Measurements from ENCODE around the gene KRTAP10-9. TPM values are rescaled to one million over a fixed set of nuclear protein-coding genes. Genes with fewer than 3 reads are reported as not detected.
"Not testable (repeated sequence)": the region's sequence is repeated elsewhere in the genome, so short reads cannot be mapped to it uniquely, and the experiment has no call there.

The KRTAP10-9 gene, protein sequence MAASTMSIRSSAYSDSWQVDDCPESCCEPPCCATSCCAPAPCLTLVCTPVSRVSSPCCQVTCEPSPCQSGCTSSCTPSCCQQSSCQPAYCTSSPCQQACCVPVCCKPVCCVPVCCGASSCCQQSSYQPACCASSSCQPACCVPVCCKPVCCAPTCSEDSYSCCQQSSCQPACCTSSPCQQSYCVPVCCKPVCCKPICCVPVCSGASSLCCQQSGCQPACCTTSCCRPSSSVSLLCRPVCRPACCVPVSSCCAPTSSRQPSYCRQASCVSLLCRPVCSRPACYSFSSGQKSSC
- polyA plus RNA-seq (ENCODE audit: insufficient read length): not detected

DNA sequence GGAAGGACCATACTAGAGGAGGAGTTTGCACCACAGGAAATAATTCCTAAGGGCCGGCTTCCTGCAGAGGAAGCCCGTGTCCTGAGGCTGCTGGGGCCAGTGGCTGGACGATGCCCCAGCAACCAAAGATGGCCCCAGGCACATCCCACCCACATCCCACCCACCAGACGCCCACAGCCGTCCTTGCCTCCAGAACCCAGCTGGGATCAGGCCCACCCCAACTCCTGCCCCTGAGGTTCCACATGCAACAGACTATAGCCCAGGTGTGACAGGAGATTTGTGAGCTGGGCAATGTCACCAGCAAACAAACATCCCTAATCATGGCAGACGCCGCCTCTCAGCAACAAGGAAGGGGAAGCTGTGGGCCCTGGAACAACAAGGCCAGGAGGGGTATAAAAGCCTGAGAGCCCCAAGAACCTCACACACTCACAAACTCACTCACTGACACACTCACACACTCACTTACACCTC lies at the start of gene KRTAP10-9:
KRTAP10-9 (plus strand) TSS at position 421 of the 471 bp plus-strand sequence. CDS start 79 bp downstream, outside the sequence.
- DNase-seq (ENCODE audit: low read depth): no peak

DNA sequence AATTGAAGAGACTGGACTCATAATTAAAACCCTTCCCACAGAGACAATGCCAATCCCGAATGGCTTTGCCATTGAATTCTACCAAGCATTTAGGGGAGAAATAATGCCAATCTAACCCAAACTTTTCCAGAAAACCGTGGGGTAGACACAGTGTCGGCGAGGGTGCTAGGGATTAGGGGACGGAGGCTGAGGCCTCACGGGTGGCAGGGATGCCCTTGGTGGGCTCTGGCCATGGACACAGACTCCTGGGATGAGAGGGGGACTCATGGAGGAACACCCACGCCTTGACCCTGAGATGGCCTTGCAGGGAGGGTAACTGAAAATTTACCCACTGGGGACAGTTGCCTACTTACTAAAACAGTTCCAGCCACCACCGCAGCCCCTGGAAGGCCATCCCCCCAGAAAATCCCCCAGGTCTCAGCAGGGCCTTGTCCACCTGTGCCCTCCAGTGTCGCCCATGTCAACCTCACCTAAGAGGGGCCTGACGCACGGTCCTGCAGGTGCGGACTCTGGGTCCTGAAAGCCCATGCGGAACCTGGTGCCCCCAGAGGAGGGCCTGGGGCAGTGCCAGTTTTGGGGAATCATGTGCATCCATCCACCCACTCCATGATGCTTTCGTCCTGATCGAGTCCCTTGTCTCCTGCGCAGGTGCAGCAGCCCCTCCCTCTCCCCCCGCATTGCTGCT lies 48.4 kb upstream of the KRTAP10-9 start:
- DNase-seq (ENCODE audit: low read depth): no peak

DNA sequence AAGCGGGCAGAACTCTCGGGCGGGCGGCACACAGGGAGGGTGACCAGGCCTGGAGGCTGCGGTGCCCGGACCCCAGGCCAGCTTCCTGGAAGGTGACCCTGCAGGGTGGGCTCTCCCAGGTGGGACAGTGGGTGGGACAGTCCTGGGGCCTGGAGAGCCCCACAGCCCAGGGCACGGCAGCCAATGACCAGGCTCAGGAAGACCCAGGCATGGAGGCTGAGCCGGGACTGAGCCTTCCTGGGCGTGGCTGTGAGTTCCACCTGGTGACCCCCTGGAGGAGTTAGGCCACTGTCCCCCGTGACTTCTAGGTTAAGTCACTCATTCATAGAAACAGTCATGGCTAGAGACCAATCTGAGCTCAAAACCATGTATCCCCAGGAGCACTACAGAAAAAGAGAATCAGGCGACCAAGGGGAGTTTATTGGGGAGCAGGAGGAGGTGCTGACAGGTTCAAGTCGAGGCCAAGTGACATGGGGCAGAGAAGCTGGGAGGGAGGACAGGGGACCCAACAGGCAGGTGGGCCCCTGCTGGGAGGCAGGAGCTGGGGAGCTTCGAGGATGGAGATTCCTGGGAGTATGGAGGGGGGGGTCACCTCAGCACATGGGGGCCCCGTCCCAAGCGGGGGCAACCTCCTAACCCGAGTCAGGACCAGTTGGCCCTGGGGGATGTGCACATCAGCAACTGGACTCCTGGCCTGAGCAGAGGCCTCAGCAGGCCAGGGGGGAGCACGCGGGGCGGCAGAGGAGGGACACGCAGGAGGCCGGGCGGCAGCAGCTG lies 47.6 kb upstream of the KRTAP10-9 start:
- DNase-seq (ENCODE audit: low read depth): no peak

DNA sequence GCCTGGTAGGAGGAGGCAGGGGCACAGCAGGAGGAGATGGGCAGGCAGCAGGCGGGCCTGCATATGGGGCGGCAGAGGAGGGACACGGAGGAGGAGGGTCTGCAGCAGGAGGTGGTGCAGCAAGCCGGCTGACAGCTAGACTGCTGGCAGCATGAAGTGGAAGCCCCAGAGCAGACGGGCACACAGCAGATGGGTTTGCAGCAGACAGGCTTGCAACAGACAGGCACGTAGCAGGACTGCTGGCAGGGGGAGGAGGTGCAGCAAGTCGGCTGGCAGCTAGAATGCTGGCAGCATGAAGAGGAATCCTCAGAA lies 47.1 kb upstream of the KRTAP10-9 start:
- no peak for DNase-seq (ENCODE audit: low read depth)

DNA sequence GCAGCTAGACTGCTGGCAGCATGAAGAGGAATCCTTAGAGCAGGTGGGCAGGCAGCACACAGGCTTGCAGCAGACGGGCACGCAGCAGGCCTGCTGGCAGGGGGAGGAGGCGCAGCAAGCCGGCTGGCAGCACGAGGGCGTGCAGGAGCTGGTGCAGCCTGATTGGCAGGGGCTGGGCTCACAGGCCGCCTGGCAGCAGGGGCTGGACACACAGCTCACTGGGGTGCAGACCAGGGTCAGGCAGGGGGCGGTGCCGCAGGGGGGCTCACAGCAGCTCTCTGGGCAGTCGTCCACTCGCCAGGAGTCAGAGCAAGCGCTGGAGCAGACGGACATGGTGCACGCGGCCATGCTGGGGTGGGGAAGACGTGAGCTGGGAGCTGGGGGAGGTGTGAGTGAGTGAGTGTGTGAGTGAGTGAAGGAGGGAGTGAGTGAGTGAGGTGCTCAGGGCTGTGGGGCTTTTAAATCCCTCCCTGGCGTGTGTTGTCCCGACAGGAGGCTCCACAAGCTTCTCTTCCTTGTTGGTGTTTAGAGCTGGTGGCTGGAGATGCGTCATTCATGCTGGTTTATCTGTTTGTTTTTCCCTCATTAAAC lies 46.6 kb upstream of the KRTAP10-9 start, which contains the start of gene KRTAP10-5:
KRTAP10-5 (minus strand) TSS at position 374 of the 591 bp plus-strand sequence; CDS start at position 348, 26 bp downstream.
- DNase-seq (ENCODE audit: low read depth): not testable (repeated sequence)

DNA sequence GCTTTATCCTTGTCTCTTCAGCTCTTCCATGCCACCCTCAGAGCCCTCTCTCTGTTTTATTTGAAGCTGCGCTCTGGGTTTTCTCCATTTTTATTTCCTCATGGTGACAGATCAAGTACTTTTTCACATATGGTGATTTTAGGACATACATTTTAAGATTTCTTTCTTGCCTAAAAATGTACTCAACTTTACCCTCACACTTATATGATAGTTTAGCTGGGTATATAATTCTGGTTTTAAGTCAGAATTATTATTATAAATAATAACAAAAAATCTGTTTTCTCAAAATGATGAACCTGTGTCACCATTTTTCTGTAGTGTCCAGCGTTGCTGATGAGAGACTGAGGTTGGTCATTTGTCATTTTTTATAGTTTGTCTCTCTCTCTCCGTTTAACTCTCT lies 45.7 kb upstream of the KRTAP10-9 start:
- no peak for DNase-seq (ENCODE audit: low read depth)

DNA sequence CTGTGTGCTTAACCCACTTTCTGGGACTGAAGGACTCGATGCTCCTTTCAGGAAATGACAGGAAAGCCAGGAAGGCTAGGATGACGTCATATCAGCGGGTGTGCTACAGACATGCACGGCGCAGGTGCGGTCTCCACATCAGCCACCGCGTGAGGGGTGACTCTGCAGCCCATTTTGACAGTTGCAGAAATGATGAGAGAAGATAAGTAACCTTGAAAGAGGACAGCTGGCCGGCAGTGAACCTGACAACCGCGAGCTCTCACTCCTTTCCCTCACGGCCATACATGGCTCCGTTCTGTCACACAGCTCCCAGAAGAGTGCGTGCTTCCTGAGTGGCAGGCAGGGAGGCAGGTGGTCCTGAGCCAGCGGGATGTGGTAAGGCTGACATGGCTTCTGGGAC lies 44.8 kb upstream of the KRTAP10-9 start:
- DNase-seq (ENCODE audit: low read depth): no peak

DNA sequence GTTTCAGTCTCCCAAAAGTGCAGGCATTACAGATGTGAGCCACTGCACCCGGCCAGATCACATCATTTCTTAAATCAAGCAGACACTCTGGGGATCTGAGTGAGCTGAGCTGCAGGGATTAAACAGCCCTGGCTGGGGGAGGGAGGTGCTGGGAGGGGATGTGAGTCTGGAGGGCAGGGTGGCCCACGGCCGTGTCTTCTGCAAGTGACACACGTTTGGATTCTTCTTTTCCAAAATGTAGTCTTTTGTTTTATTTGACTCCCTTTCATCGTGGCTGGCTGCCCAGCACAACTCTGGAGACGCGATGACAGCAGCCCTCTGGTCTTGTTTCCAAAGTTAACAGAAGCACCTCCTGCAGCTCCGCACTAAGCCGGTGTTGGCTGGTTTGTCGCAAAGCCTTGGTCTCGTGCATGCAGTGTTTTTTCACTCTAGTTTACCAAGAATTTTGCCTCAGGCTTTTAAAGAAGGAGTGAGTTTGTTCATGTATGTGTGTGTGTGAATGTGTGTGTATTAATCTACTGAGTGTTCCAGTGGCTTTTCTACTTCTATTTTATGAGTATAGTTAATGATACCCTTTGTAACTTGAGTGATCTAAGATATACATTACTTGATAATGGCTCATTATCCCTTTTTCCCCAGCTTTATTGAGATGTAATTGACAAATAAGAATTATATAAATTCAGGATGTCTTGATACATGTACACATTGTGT lies 43.6 kb upstream of the KRTAP10-9 start:
- no peak for DNase-seq (ENCODE audit: low read depth)

DNA sequence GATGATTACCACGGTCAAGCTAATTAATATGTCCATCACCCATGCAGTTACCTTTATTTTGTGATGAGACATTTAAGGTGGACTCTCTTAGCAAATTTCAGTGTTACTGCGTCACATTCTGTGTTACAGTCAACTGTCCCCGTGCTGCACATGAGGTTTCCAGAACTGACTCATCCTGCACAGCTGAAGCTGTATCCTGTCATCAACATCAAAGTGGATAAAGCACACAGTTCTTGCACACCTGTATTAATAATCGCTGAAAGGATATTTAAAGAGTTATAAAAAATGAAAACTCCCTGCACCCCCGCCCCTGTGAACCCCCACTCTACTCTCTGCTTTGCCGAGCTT lies 43.1 kb upstream of the KRTAP10-9 start:
- no peak for DNase-seq (ENCODE audit: low read depth)

DNA sequence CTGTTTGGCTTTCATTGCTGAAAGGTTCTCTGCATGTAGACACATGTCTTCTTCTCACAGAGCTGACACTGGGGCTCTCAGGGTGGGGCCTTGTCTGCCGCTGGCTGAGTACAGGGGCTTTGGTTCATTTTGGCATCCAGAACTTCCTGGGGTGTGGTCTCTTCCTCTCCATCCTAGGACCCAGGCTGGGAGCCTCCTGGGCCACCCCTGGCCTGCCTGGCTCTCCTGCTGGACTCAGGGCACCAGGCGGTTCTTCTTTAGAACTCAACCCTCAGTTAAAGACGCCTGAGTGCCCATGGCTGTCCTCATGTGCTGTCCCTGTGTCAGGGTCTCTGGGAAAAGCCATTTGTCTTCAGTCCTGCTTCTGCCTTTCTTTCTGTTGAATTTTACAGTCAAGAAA lies 41.0 kb upstream of the KRTAP10-9 start:
- DNase-seq (ENCODE audit: low read depth): no peak

DNA sequence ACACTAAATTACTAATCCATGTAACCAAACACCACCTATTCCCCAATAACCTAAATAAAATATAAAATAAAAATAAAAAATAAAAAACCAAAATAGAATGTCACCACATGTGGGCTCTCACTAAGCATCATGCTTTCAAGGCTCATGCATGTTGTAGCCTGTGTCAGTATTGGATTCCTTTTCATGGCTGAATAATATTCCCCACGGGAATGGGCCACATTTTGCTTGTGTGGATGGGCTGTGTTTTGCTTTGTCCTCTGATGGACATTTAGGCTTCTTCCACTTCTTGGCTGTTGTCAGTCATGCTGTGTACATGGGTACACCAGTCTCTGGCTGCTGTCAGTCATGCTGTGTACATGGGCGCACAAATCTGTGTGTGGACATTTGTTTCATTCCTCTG lies 37.8 kb upstream of the KRTAP10-9 start:
- DNase-seq (ENCODE audit: low read depth): no peak

DNA sequence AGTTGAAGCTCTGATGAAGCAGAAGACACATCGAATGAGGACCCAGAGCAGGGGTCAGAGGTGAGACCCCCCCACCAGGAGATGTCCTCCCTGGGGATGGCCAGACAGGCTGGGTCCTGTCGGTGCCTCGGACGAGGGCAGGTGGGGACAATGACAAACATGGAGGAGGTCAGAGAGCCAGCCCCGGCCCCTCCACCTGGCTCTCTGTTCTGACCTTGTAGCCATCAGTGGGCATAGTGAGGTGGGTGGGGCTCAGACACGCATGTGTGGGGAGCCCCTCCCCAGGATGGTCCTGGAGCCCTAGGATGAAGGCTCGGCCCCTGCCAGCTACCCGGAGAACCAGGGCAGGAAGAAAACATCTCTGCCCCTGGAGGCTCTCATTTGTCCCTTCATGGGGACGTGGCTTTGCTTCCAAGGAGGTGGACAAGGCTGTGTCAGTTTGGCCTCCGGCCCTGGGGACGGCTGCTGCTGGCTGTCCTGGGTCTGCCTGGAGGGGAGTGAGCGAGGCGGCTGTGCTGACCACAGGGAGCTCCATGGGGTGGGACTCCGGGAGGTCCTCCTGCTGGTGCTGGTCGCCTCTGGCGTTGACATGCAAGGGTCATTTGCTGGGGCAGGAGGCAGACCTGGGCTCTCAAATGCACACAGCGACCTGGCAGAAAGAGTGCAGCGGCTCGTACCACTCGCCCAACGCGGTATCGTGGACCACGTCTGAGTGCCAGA lies 37.1 kb upstream of the KRTAP10-9 start:
- DNase-seq (ENCODE audit: low read depth): no peak

DNA sequence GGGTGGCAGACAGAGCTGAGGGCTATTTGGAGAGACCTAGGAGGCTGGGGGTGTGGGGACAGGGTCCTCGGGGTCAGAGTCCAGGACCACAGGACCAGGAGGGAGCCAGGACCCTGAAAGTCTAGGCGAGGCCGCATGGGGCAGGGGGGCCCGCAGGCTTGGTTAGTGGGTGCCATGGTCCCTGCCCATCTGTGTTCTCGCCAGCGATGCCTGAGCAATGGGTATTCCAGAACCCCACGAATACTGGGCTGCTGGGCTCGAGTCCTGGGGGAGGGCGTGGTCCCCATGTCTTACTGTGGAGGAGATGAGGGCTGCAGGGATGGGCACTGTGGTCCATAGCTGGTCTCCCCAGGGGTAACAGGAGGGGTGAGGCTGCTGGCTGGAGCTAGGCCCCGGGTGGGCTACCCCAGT lies 36.6 kb upstream of the KRTAP10-9 start:
- DNase-seq (ENCODE audit: low read depth): no peak

DNA sequence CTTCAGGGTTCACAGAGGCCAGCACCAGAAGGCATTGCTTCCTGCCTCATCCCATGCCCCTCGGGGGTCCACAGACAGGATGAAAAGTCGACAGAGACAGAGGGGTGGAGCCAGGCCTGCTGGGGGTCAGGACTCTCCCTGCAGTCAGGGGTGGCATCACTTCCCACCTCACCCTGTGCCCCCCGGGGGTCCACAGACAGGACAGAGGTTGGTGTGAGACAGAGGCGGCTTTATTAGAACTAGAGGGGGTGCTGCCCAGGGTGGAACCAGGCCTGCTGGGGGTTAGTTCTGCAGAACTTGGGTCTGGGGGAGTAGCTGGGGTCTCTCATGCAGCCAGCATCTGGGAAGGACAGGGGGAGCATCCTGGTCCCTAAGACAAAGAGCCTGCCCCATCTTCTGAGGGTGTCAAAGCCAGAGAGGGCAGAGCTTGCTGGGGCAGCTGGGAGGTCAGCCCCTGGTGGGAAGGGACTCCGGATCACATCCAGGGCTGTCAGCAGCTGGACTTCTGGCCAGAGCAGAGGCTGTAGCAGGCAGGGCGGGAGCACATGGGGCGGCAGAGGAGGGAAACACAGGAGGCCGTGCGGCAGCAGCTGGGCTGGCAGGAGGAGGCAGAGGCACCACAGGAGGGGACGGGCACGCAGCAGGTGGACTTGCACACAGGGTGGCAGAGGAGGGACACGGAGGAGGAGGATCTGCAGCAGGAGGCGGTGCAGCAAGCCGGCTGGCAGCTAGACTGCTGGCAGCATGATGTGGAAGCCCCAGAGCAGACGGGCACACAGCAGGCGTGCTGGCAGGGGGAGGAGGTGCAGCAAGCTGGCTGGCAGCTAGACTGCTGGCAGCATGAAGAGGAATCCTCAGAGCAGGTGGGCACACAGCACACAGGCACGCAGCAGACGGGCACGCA lies 35.7 kb upstream of the KRTAP10-9 start:
- DNase-seq (ENCODE audit: low read depth): not testable (repeated sequence)

DNA sequence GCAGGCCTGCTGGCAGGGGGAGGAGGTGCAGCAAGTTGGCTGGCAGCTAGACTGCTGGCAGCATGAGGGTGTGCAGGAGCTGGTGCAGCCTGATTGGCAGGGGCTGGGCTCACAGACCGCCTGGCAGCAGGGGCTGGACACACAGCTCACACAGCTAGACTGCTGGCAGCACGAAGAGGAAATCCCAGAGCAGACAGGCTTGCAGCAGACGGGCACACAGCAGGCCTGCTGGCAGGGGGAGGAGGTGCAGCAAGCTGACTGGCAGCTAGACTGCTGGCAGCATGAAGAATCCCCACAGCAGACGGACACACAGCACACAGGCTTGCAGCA lies 35.1 kb upstream of the KRTAP10-9 start:
- DNase-seq (ENCODE audit: low read depth): not testable (repeated sequence)

DNA sequence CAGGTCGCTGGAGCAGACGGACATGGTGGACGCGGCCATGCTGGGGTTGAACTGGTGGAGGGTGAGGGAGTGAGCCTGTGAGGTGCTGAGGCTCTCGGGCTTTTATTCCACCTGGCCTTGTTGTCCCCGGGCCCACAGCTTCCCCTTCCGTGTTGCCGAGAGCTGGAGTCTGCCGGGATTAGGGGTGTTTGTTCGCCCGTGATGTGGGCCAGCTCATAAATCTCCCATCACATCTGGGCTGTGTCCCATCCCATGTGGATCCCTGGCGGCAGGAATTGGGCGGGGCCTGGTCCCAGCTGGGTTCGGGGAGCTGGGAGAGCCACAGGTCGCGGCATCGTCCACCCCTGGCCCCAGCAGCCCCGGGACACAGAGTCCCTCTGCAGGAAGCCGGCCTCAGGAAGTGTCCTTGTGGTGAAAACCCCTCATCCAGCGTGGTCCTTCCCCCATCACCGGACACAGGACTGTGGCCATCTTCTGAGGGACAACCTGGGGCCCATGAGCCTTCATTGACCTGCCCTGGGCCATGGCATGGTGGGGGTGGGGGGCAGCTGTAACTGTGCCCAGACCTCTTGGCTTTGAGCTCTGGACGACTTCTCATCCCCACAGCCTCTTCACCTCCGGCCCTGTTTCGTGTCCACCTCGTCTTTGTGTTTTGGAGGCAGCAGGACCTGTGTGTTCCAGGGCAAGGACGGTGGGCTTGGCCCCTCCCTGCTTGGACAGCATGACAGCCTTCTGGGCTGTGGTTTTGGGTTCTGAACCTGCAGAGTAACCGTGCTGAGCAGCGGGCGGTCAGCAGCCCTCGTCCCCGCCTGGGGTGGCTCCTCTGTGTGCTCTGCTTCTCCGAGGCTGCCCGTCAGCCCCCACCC lies 34.2 kb upstream of the KRTAP10-9 start, which contains the start of gene KRTAP10-6:
KRTAP10-6 (minus strand) TSS at position 60 of the 866 bp plus-strand sequence; CDS start at position 39, 21 bp downstream.
- no peak for DNase-seq (ENCODE audit: low read depth)

DNA sequence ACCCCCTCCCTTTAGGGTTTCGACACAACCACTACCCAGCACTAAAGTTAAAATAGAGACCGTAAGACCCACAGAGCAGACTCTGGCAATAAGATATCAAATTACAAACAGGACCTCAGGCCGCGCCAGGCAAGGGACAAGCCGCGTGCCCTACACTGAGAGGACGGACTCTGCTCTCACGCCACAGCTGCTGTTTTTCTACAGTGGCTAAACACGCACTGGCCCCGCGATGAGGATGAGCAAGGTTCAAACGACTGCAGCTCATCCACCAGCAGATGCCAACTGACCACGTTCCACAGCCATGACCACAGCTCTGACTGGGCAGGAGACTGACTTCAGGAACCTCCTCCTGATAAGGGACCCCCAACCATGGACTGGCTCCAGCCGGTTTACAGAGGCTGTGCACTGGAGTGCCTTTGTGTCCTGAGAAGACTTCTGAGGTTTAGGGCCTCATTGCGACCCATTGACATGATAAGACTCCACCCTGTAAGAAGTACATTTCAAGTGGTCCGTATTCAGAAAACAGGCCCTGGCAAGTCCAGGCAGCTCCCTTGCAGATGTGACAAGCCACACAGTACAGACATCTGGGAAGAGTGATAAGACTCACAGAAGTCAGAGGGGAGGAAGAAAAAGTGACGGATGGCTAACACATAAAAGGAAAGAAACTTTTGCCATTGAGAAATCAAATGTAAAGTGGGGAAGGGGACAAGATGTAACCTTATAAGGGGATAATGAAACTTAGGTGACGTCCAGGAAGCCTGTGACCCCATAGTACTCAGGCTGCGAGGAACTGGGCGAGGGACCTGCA lies 33.1 kb upstream of the KRTAP10-9 start:
- DNase-seq (ENCODE audit: low read depth): no peak

DNA sequence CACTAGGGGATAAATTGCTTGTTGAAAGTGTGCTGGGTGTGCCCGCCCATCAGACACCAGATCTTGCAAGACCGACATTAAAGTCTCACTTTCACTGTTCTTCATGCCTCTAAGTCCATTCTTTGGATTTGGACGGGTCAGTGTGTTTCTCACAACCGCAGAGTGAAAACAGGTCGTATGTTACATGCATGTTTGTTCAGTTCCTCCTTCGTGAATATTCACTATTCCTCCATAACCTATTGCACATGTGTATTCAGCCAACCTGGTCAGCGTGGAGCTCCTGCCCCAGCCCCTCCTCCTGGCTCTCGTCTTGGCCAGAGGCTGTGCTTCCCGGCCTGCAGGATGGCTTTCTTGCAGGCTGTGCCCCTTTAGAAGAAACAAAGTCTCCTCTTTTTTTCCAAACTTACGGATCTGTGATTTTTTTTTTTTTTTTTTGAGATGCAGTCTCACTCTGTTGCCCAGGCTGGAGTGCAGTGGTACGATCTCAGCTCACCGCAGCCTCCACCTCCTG lies 32.4 kb upstream of the KRTAP10-9 start:
- DNase-seq (ENCODE audit: low read depth): no peak

Data from forelimb muscle (tissue), 1 donor.